ENCODE results near the gene KRT74. TPM values are rescaled to one million over a fixed set of nuclear protein-coding genes. Genes with fewer than 3 reads are reported as not detected.

Gene KRT74
- total and polyA plus RNA-seq, 4 experiments from 2014 or later: not detected

- Histone ChIP-seq H3K27me3 (ENCODE audit: insufficient read depth, low read length) (no peaks in the 10 kb centered on the region), H3K4me3 (ENCODE audit: low read length in 2 of 2) (no peak overlapping the region), H3K9me3 (ENCODE audit: control insufficient read depth in 1 of 2, low read length in 2 of 2) (no peaks in the 10 kb centered on the region), H3K36me3 (ENCODE audit: insufficient read depth, low read length) (no peaks in the 10 kb centered on the region), H3K4me1 (ENCODE audit: insufficient read depth, low read length) (no peaks in the 10 kb centered on the region), H3K27ac (ENCODE audit: low read depth, low read length) (no peak overlapping the region)
- POLR2A ChIA-PET (ENCODE audit: partially characterized antibody): no interaction called here
- no peaks in the 10 kb centered on the region for H3K9me3 Mint-ChIP-seq
- no peak for DNase-seq
- CTCF ChIA-PET (ENCODE audit: partially characterized antibody): no interaction called here
- intact Hi-C loops (cut with micrococcal nuclease): no loop called here
- peaks cover 4 to 9% of the 10 kb centered on the region in 2 donors for H3K27me3 Mint-ChIP-seq
- H3K36me3 Mint-ChIP-seq: no peaks in the 10 kb centered on the region
- H3K4me3 Mint-ChIP-seq: no peak overlapping the region
- no peaks in the 10 kb centered on the region for H3K4me1 Mint-ChIP-seq
- H3K27ac Mint-ChIP-seq: peak overlapping the region in 1 of 7 donors; percentile 25
Observed at GRCh38 chr12:52542157-52542556, 31.5 kb downstream of the KRT74 start.

GRCh38 chr12:52541709-52542108 lies 31.9 kb downstream of the KRT74 start:
- Mint-ChIP-seq H3K4me3 (no peak overlapping the region), H3K27ac (peak overlapping the region in 1 of 7 donors; percentile 25), H3K27me3 (peaks cover 5 to 7% of the 10 kb centered on the region in 2 donors), H3K4me1 (no peaks in the 10 kb centered on the region), H3K36me3 (no peaks in the 10 kb centered on the region), H3K9me3 (no peaks in the 10 kb centered on the region)
- CTCF ChIA-PET (ENCODE audit: partially characterized antibody): no interaction called here
- intact Hi-C loops (cut with micrococcal nuclease): no loop called here
- POLR2A ChIA-PET (ENCODE audit: partially characterized antibody): no interaction called here
- H3K4me1 ChIP-seq (ENCODE audit: insufficient read depth, low read length): no peaks in the 10 kb centered on the region
- no peaks in the 10 kb centered on the region for H3K9me3 ChIP-seq (ENCODE audit: control insufficient read depth in 1 of 2, low read length in 2 of 2)
- DNase-seq: no peak
- no peaks in the 10 kb centered on the region for H3K36me3 ChIP-seq (ENCODE audit: insufficient read depth, low read length)
- no peak overlapping the region for H3K27ac ChIP-seq (ENCODE audit: low read depth, low read length)
- H3K27me3 ChIP-seq (ENCODE audit: insufficient read depth, low read length): no peaks in the 10 kb centered on the region
- no peak overlapping the region for H3K4me3 ChIP-seq (ENCODE audit: low read length in 2 of 2)

GRCh38 chr12:52540531-52540930 lies 33.1 kb downstream of the KRT74 start:
- Histone ChIP-seq H3K4me1 (ENCODE audit: insufficient read depth, low read length) (no peaks in the 10 kb centered on the region), H3K27me3 (ENCODE audit: insufficient read depth, low read length) (no peaks in the 10 kb centered on the region), H3K9me3 (ENCODE audit: control insufficient read depth in 1 of 2, low read length in 2 of 2) (no peaks in the 10 kb centered on the region), H3K36me3 (ENCODE audit: insufficient read depth, low read length) (no peaks in the 10 kb centered on the region), H3K4me3 (ENCODE audit: low read length in 2 of 2) (no peak overlapping the region), H3K27ac (ENCODE audit: low read depth, low read length) (no peak overlapping the region)
- CTCF ChIA-PET (ENCODE audit: partially characterized antibody): no interaction called here
- no peaks in the 10 kb centered on the region for H3K36me3 Mint-ChIP-seq
- no peaks in the 10 kb centered on the region for H3K9me3 Mint-ChIP-seq
- intact Hi-C loops (cut with micrococcal nuclease): no loop called here
- no peaks in the 10 kb centered on the region for H3K4me1 Mint-ChIP-seq
- H3K4me3 Mint-ChIP-seq: no peak overlapping the region
- no peak overlapping the region for H3K27ac Mint-ChIP-seq
- POLR2A ChIA-PET (ENCODE audit: partially characterized antibody): no interaction called here
- H3K27me3 Mint-ChIP-seq: peaks cover 5 to 6% of the 10 kb centered on the region in 2 donors
- no peak for DNase-seq

- H3K9me3 Mint-ChIP-seq: no peaks in the 10 kb centered on the region
- H3K27ac Mint-ChIP-seq: no peak overlapping the region
- intact Hi-C loops (cut with micrococcal nuclease): no loop called here
- H3K4me1 Mint-ChIP-seq: no peaks in the 10 kb centered on the region
- no peaks in the 10 kb centered on the region for H3K4me1 ChIP-seq (ENCODE audit: insufficient read depth, low read length)
- H3K27me3 ChIP-seq (ENCODE audit: insufficient read depth, low read length): no peaks in the 10 kb centered on the region
- no peaks in the 10 kb centered on the region for H3K36me3 ChIP-seq (ENCODE audit: insufficient read depth, low read length)
- no peak overlapping the region for H3K27ac ChIP-seq (ENCODE audit: low read depth, low read length)
- H3K9me3 ChIP-seq (ENCODE audit: control insufficient read depth in 1 of 2, low read length in 2 of 2): no peaks in the 10 kb centered on the region
- H3K27me3 Mint-ChIP-seq: peaks cover 2 to 3% of the 10 kb centered on the region in 2 donors
- H3K4me3 ChIP-seq (ENCODE audit: low read length in 2 of 2): no peak overlapping the region
- ChIA-PET POLR2A (ENCODE audit: partially characterized antibody) (no interaction called here), CTCF (ENCODE audit: partially characterized antibody) (no interaction called here)
- no peak for DNase-seq
- no peak overlapping the region for H3K4me3 Mint-ChIP-seq
- no peaks in the 10 kb centered on the region for H3K36me3 Mint-ChIP-seq
Observed at GRCh38 chr12:52539821-52540173, 33.8 kb downstream of the KRT74 start.

- ChIA-PET POLR2A (ENCODE audit: partially characterized antibody) (no interaction called here), CTCF (ENCODE audit: partially characterized antibody) (no interaction called here)
- no peak for DNase-seq
- no peak overlapping the region for H3K27ac ChIP-seq (ENCODE audit: low read depth, low read length)
- H3K4me3 ChIP-seq (ENCODE audit: low read length in 2 of 2): no peak overlapping the region
- no peaks in the 10 kb centered on the region for H3K36me3 ChIP-seq (ENCODE audit: insufficient read depth, low read length)
- Mint-ChIP-seq H3K36me3 (no peaks in the 10 kb centered on the region), H3K27me3 (peaks cover 2 to 3% of the 10 kb centered on the region in 2 donors), H3K4me1 (no peaks in the 10 kb centered on the region), H3K27ac (no peak overlapping the region), H3K9me3 (no peaks in the 10 kb centered on the region), H3K4me3 (no peak overlapping the region)
- H3K9me3 ChIP-seq (ENCODE audit: control insufficient read depth in 1 of 2, low read length in 2 of 2): no peaks in the 10 kb centered on the region
- no peaks in the 10 kb centered on the region for H3K27me3 ChIP-seq (ENCODE audit: insufficient read depth, low read length)
- intact Hi-C loops (cut with micrococcal nuclease): no loop called here
- no peaks in the 10 kb centered on the region for H3K4me1 ChIP-seq (ENCODE audit: insufficient read depth, low read length)
Observed at GRCh38 chr12:52539083-52539820, 34.4 kb downstream of the KRT74 start.

- H3K27me3 ChIP-seq (ENCODE audit: insufficient read depth, low read length): no peaks in the 10 kb centered on the region
- no peaks in the 10 kb centered on the region for H3K9me3 ChIP-seq (ENCODE audit: control insufficient read depth in 1 of 2, low read length in 2 of 2)
- ChIA-PET POLR2A (ENCODE audit: partially characterized antibody) (no interaction called here), CTCF (ENCODE audit: partially characterized antibody) (no interaction called here)
- H3K4me3 ChIP-seq (ENCODE audit: low read length in 2 of 2): no peak overlapping the region
- Mint-ChIP-seq H3K9me3 (no peaks in the 10 kb centered on the region), H3K4me3 (no peak overlapping the region), H3K27me3 (peaks cover 2 to 8% of the 10 kb centered on the region in 2 donors), H3K4me1 (no peaks in the 10 kb centered on the region), H3K36me3 (no peaks in the 10 kb centered on the region), H3K27ac (no peak overlapping the region)
- H3K36me3 ChIP-seq (ENCODE audit: insufficient read depth, low read length): no peaks in the 10 kb centered on the region
- no peaks in the 10 kb centered on the region for H3K4me1 ChIP-seq (ENCODE audit: insufficient read depth, low read length)
- intact Hi-C loops (cut with micrococcal nuclease): no loop called here
- H3K27ac ChIP-seq (ENCODE audit: low read depth, low read length): no peak overlapping the region
- DNase-seq: no peak
Observed at GRCh38 chr12:52537101-52537500, 36.5 kb downstream of the KRT74 start.

GRCh38 chr12:52535574-52535973 lies 38.1 kb downstream of the KRT74 start:
- POLR2A ChIA-PET (ENCODE audit: partially characterized antibody): no interaction called here
- H3K9me3 ChIP-seq (ENCODE audit: control insufficient read depth in 1 of 2, low read length in 2 of 2): no peaks in the 10 kb centered on the region
- no peaks in the 10 kb centered on the region for H3K36me3 ChIP-seq (ENCODE audit: insufficient read depth, low read length)
- no peak overlapping the region for H3K27ac ChIP-seq (ENCODE audit: low read depth, low read length)
- Mint-ChIP-seq H3K27ac (no peak overlapping the region), H3K9me3 (no peaks in the 10 kb centered on the region), H3K4me3 (no peak overlapping the region), H3K4me1 (no peaks in the 10 kb centered on the region), H3K36me3 (no peaks in the 10 kb centered on the region), H3K27me3 (peaks cover 2 to 8% of the 10 kb centered on the region in 2 donors)
- no peaks in the 10 kb centered on the region for H3K4me1 ChIP-seq (ENCODE audit: insufficient read depth, low read length)
- intact Hi-C loops (cut with micrococcal nuclease): no loop called here
- no peak for DNase-seq
- H3K4me3 ChIP-seq (ENCODE audit: low read length in 2 of 2): no peak overlapping the region
- CTCF ChIA-PET (ENCODE audit: partially characterized antibody): no interaction called here
- no peaks in the 10 kb centered on the region for H3K27me3 ChIP-seq (ENCODE audit: insufficient read depth, low read length)

- no peaks in the 10 kb centered on the region for H3K4me1 ChIP-seq (ENCODE audit: insufficient read depth, low read length)
- no peaks in the 10 kb centered on the region for H3K9me3 Mint-ChIP-seq
- no peaks in the 10 kb centered on the region for H3K4me1 Mint-ChIP-seq
- H3K36me3 Mint-ChIP-seq: no peaks in the 10 kb centered on the region
- H3K9me3 ChIP-seq (ENCODE audit: control insufficient read depth in 1 of 2, low read length in 2 of 2): no peaks in the 10 kb centered on the region
- no peak overlapping the region for H3K4me3 ChIP-seq (ENCODE audit: low read length in 2 of 2)
- peaks cover 2 to 11% of the 10 kb centered on the region in 2 donors for H3K27me3 Mint-ChIP-seq
- DNase-seq: no peak
- no peaks in the 10 kb centered on the region for H3K27me3 ChIP-seq (ENCODE audit: insufficient read depth, low read length)
- intact Hi-C loops (cut with micrococcal nuclease): no loop called here
- no peak overlapping the region for H3K4me3 Mint-ChIP-seq
- H3K36me3 ChIP-seq (ENCODE audit: insufficient read depth, low read length): no peaks in the 10 kb centered on the region
- CTCF ChIA-PET (ENCODE audit: partially characterized antibody): no interaction called here
- H3K27ac ChIP-seq (ENCODE audit: low read depth, low read length): no peak overlapping the region
- POLR2A ChIA-PET (ENCODE audit: partially characterized antibody): no interaction called here
- no peak overlapping the region for H3K27ac Mint-ChIP-seq
Observed at GRCh38 chr12:52534482-52534881, 39.2 kb downstream of the KRT74 start.

Measured in CD4-positive, alpha-beta memory T cell (primary cell).